Natural killer cell (primary cell): ENCODE data around the gene POC1A. TPM values are rescaled to one million over a fixed set of nuclear protein-coding genes. Genes with fewer than 3 reads are reported as not detected.

Experiments
- ATAC-seq, 3 donors: fragments of 150-1000 bp in 2 of 3; fragments of 200-7000 bp in 1 of 3; cut with Tn5 transposase; 1 replicate in 1 of 3; 2 replicates in 2 of 3; pipeline ENCODE4 v1.10.0; 2021; ENCODE audit warnings: mild to moderate bottlenecking in 2 of 3, moderate library complexity in 2 of 3
- DNase-seq, 2 donors: peaks; one replicate each; pipeline versions ENCODE4 v3.0.0 to v3.0.0-alpha.2; 2013 to 2021; ENCODE audit warnings: mixed read lengths in 1 of 2
- H3K27ac ChIP-seq: one replicate; pipeline ENCODE4 v1.5.1; 2013; ENCODE audit warnings: mild to moderate bottlenecking, low read length
- H3K27me3 ChIP-seq: one replicate; pipeline ENCODE4 v1.6.1; 2013; ENCODE audit warnings: low read length; ENCODE audit not compliant: control insufficient read depth, insufficient read depth
- H3K36me3 ChIP-seq: one replicate; pipeline ENCODE4 v1.6.1; 2013; ENCODE audit warnings: low read length; ENCODE audit not compliant: control insufficient read depth, insufficient read depth
- H3K4me1 ChIP-seq: one replicate; pipeline ENCODE4 v1.6.1; 2013; ENCODE audit warnings: low read length; ENCODE audit not compliant: control insufficient read depth, insufficient read depth
- H3K4me3 ChIP-seq: one replicate; pipeline ENCODE4 v1.5.1; 2013; ENCODE audit warnings: low read length
- H3K9me3 ChIP-seq: one replicate; pipeline ENCODE4 v1.6.1; 2013; ENCODE audit warnings: low read length; ENCODE audit not compliant: control insufficient read depth, insufficient read depth
- H3K27ac Mint-ChIP-seq, 2 donors: one replicate each; pipeline ENCODE4 v1.8.0; 2022; ENCODE audit warnings: mild to moderate bottlenecking in 2 of 2, mixed read lengths in 2 of 2, moderate library complexity in 1 of 2
- H3K27me3 Mint-ChIP-seq, 2 donors: one replicate each; pipeline ENCODE4 v1.8.0; 2022; ENCODE audit warnings: low read depth in 2 of 2, mixed read lengths in 2 of 2
- H3K36me3 Mint-ChIP-seq: one replicate; pipeline ENCODE4 v1.8.0; 2022; ENCODE audit warnings: mixed read lengths
- H3K4me1 Mint-ChIP-seq, 2 donors: one replicate each; pipeline ENCODE4 v1.8.0; 2022; ENCODE audit warnings: mixed read lengths in 2 of 2
- H3K4me3 Mint-ChIP-seq: one replicate; pipeline ENCODE4 v1.8.0; 2022; ENCODE audit warnings: mild to moderate bottlenecking, moderate library complexity, mixed read lengths
- H3K9me3 Mint-ChIP-seq, 2 donors: one replicate each; pipeline ENCODE4 v1.8.0; 2022; ENCODE audit warnings: mixed read lengths in 2 of 2
- WGBS: methylation state at CpG from one replicate; pipeline ENCODE4 v1.1.7; 2013; ENCODE audit warnings: missing lambda C conversion rate; ENCODE audit not compliant: insufficient coverage; 5-methylcytosine and 5-hydroxymethylcytosine counted together
- intact Hi-C: fragments of 100-400 bp; cut with micrococcal nuclease; formaldehyde crosslinking; loops from one replicate; pipeline ENCODE4 v1.14.2; 2022
- total RNA-seq, 4 donors: library from RNA; stranded (reverse); fragments of 120-200 nt in 1 of 4; gene quantifications; one replicate each; pipeline versions ENCODE4 v1.2.3 to v1.2.4, GENCODE V29; 2013 to 2022
- TF ChIP-seq, protein P1 (sequence below): fragments of 200-600 bp; IDR thresholded peaks from one replicate; pipeline ENCODE4 v1.8.0; 2022; ENCODE audit warnings: antibody characterized with exemption

POC1A gene
- total RNA-seq, 3 donors from 2014 or later (not counting 1 experiment from before 2014, with no cell fraction given), result 1.3 to 2.6 (median 2.4) TPM

GRCh38 chr3:52095990-52096775 lies 58.0 kb downstream of the POC1A start:
- WGBS, result 95% methylated on average over 8 of the region's 8 CpGs
- peaks cover 20 to 25% of the 10 kb centered on the region in 2 donors for H3K4me1 Mint-ChIP-seq
- no peak overlapping the region for H3K27ac ChIP-seq
- peaks cover 3% of the 10 kb centered on the region for H3K9me3 ChIP-seq
- DNase-seq (no peak), ATAC-seq (no peak)
- TF ChIP-seq, protein P1, sequence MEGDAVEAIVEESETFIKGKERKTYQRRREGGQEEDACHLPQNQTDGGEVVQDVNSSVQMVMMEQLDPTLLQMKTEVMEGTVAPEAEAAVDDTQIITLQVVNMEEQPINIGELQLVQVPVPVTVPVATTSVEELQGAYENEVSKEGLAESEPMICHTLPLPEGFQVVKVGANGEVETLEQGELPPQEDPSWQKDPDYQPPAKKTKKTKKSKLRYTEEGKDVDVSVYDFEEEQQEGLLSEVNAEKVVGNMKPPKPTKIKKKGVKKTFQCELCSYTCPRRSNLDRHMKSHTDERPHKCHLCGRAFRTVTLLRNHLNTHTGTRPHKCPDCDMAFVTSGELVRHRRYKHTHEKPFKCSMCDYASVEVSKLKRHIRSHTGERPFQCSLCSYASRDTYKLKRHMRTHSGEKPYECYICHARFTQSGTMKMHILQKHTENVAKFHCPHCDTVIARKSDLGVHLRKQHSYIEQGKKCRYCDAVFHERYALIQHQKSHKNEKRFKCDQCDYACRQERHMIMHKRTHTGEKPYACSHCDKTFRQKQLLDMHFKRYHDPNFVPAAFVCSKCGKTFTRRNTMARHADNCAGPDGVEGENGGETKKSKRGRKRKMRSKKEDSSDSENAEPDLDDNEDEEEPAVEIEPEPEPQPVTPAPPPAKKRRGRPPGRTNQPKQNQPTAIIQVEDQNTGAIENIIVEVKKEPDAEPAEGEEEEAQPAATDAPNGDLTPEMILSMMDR, result no peak
- no peaks in the 10 kb centered on the region for H3K36me3 ChIP-seq
- intact Hi-C loops, result no loop called here
- no peaks in the 10 kb centered on the region for H3K27me3 Mint-ChIP-seq
- no peaks in the 10 kb centered on the region for H3K27me3 ChIP-seq
- H3K27ac Mint-ChIP-seq, result no peak overlapping the region
- H3K4me3 ChIP-seq, result no peak overlapping the region
- peaks cover 18% of the 10 kb centered on the region for H3K4me1 ChIP-seq
- no peaks in the 10 kb centered on the region for H3K36me3 Mint-ChIP-seq
- H3K4me3 Mint-ChIP-seq, result no peak overlapping the region
- no peaks in the 10 kb centered on the region for H3K9me3 Mint-ChIP-seq

DNA sequence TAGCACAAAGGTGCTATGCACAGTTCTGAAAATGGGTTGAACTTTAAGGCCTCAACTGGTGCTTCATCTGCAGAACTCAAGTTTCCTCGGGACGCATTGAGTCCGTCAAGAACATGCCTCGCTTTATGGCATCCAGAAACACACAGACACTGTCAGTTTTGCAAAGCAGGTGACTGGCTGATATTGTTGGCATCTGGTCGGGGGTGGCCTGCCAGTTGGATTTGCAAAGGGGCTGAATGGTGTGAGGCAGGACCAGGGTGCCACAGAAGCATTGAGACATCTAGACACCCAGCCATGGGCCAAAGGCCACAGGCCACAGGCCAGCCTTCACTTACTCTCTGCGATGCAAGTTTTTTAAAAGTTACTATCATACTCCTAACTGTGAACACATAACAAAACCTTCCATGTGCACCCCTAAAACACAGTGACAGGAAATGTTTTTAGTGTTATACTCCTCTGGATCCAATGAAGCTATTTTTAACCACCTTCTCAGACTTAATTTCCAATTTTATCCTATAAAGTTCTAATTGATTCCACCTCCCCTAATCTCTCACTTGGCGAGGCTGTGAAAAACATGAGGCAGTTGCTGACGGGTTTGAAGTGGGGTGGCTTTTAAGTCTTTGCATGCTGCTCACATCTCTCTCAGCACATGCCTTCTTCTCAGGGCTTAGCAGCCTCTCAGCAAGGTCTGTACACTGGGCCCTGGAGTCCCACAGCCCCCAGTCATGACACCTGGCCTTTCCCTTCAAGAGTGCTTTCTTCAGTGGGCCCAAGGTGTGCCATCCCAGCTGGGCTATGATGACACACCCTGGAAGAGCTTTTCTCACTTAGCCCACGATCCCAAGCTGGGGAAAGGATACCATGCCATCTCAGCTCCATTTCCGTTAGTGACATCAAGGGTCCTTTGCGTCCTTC lies 59.4 kb downstream of the POC1A start:
- Histone ChIP-seq H3K27ac (no peak overlapping the region), H3K36me3 (no peaks in the 10 kb centered on the region), H3K4me1 (peaks cover 8% of the 10 kb centered on the region), H3K27me3 (no peaks in the 10 kb centered on the region), H3K4me3 (no peak overlapping the region), H3K9me3 (no peaks in the 10 kb centered on the region)
- intact Hi-C loops, result no loop called here
- DNase-seq (no peak), ATAC-seq (no peak)
- TF ChIP-seq, protein P1, result no peak
- H3K9me3 Mint-ChIP-seq, result no peaks in the 10 kb centered on the region
- no peak overlapping the region for H3K27ac Mint-ChIP-seq
- H3K4me1 Mint-ChIP-seq, result peaks cover 11 to 14% of the 10 kb centered on the region in 2 donors
- 98% methylated on average over 9 of the region's 11 CpGs for WGBS
- no peak overlapping the region for H3K4me3 Mint-ChIP-seq
- H3K36me3 Mint-ChIP-seq, result no peaks in the 10 kb centered on the region
- no peaks in the 10 kb centered on the region for H3K27me3 Mint-ChIP-seq

DNA sequence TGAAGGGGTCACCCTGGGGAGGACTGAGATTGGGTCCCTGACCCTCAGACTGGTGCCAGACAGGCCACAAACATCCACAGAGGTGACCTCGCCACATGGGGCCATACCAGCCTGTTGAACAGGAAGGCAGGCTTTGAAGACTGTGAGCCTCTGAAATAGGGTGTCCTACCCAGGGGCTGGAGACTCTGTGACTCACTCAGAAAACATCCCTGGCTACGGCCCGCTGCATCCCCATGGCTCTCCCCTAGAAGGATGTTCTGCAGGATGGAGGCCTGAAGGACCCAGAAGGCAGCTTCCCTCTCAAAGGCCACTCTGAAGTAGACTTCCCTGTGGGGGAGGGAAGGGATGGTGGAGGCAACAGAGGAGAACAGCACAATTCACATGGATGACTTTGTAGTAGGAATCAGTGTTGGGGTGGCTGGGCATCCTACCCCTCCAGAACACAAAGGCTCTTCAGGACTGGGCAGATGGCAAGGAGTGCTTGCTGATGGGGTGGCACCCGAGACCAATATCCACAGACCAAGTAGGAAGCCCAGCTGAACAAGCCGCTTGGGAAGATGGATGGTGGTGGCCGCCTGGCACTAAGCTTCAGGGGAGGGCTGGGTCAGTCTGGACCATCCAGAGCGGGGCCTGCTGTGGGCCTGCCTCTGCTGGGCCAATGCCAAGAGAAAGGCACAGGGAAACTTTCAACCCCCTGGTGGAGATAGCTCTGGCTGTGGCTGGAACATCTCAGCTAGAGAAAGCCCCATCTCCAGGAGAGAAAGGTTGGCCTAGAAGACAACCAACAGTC lies 60.3 kb downstream of the POC1A start:
- Histone ChIP-seq H3K4me1 (peaks cover under 1% of the 10 kb centered on the region), H3K9me3 (no peaks in the 10 kb centered on the region), H3K27me3 (no peaks in the 10 kb centered on the region), H3K36me3 (no peaks in the 10 kb centered on the region), H3K4me3 (no peak overlapping the region), H3K27ac (no peak overlapping the region)
- peaks cover 3 to 5% of the 10 kb centered on the region in 2 donors for H3K4me1 Mint-ChIP-seq
- no peaks in the 10 kb centered on the region for H3K9me3 Mint-ChIP-seq
- intact Hi-C loops, result no loop called here
- 98% methylated on average over 7 of the region's 7 CpGs for WGBS
- DNase-seq, result no peak
- no peaks in the 10 kb centered on the region for H3K27me3 Mint-ChIP-seq
- H3K27ac Mint-ChIP-seq, result no peak overlapping the region
- TF ChIP-seq, protein P1, result no peak
- H3K4me3 Mint-ChIP-seq, result no peak overlapping the region
- H3K36me3 Mint-ChIP-seq, result no peaks in the 10 kb centered on the region
- ATAC-seq, result no peak
